Bronchial epithelial cell (primary cell): Measurements from ENCODE around the gene CRAMP1. TPM values are rescaled to one million over a fixed set of nuclear protein-coding genes. Genes with fewer than 3 reads are reported as not detected.

Experiments
- DNase-seq: peaks from one replicate; pipeline ENCODE4 v3.0.0-alpha.2; 2010; ENCODE audit warnings: low read depth
- FAIRE-seq: peaks from 2 replicates; lab custom pipeline; 2011; peaks lifted over from hg19 to GRCh38; lab: Jason Lieb, UNC
- H3K27me3 ChIP-seq: 2 replicates; pipeline ENCODE4 v1.5.1; 2011; ENCODE audit warnings: low read length; ENCODE audit not compliant: control insufficient read depth, insufficient read depth
- H3K36me3 ChIP-seq: 2 replicates; pipeline ENCODE4 v1.5.1; 2011; ENCODE audit warnings: low read length; ENCODE audit not compliant: control insufficient read depth, insufficient read depth
- H3K4me3 ChIP-seq: 2 replicates; pipeline ENCODE4 v1.5.1; 2011; ENCODE audit warnings: mild to moderate bottlenecking, low read depth, low read length, control low read depth
- CTCF ChIP-seq: IDR thresholded peaks from 2 replicates; pipeline ENCODE4 v1.5.1; 2011; ENCODE audit warnings: mild to moderate bottlenecking, moderate library complexity, low read length, control low read depth, inconsistent platforms; ENCODE audit not compliant: insufficient read depth, severe bottlenecking
- total RNA-seq: library from RNA; depleted of rRNA; stranded (reverse); fragments of >200 nt; gene quantifications from 2 replicates; pipeline ENCODE4 v1.2.1, GENCODE V29; 2014

The CRAMP1 gene
- total RNA-seq, 1 donor from 2014 or later = 3.9 TPM

GRCh38 chr16:1601489-1601888 is 10.7 kb upstream of the CRAMP1 start:
- FAIRE-seq = no peak
- Histone ChIP-seq H3K4me3 (no peak overlapping the region), H3K27me3 (no peaks in the 10 kb centered on the region), H3K36me3 (peaks cover 3% of the 10 kb centered on the region)
- DNase-seq = no peak
- no peak for TF ChIP-seq CTCF

GRCh38 chr16:1602285-1602684 is 9.9 kb upstream of the CRAMP1 start:
- FAIRE-seq (no peak), DNase-seq (no peak)
- no peak for TF ChIP-seq CTCF
- H3K27me3 ChIP-seq = no peaks in the 10 kb centered on the region
- no peak overlapping the region for H3K4me3 ChIP-seq
- H3K36me3 ChIP-seq = peaks cover 6% of the 10 kb centered on the region

- no peak for TF ChIP-seq CTCF
- Histone ChIP-seq H3K36me3 (peaks cover 6% of the 10 kb centered on the region), H3K27me3 (no peaks in the 10 kb centered on the region), H3K4me3 (no peak overlapping the region)
- DNase-seq (no peak), FAIRE-seq (peak; percentile 92)
These were observed 5.4 kb upstream of the CRAMP1 start for GRCh38 chr16:1606774-1607173.

GRCh38 chr16:1607971-1608370 is 4.2 kb upstream of the CRAMP1 start:
- Histone ChIP-seq H3K4me3 (no peak overlapping the region), H3K36me3 (peaks cover 3% of the 10 kb centered on the region), H3K27me3 (no peaks in the 10 kb centered on the region)
- no peak for TF ChIP-seq CTCF
- FAIRE-seq (no peak), DNase-seq (no peak)

- no peak for TF ChIP-seq CTCF
- no peak for FAIRE-seq
These were observed 1.9 kb upstream of the CRAMP1 start for GRCh38 chr16:1610071-1610898.

More at GRCh38 chr16:1610071-1610898, 1.9 kb upstream of the CRAMP1 start:
- DNase-seq = peak; percentile 59
- no peaks in the 10 kb centered on the region for H3K27me3 ChIP-seq
- H3K36me3 ChIP-seq = peaks cover 3% of the 10 kb centered on the region
- H3K4me3 ChIP-seq = peak overlapping the region; percentile 82
